Measurements from ENCODE around the gene NPC2.

GRCh38 chr14:74462993-74463392 lies 30.1 kb downstream of the NPC2 start:
- no peak for TF ChIP-seq POLR2A (IDR thresholded peaks at IDR 0.05)
- TF ChIP-seq CTCF (IDR thresholded peaks at IDR 0.05): no peak
